Hindlimb muscle (tissue), 1 donor: ENCODE data around the gene XRCC3. TPM values are rescaled to one million over a fixed set of nuclear protein-coding genes. Genes with fewer than 3 reads are reported as not detected.

Experiments used
- DNase-seq: peaks from one replicate; pipeline ENCODE4 v3.0.0-alpha.2; 2013
- polyA plus RNA-seq: library from polyadenylated mRNA; unstranded; fragments of 120-200 nt; gene quantifications from one replicate; pipeline ENCODE4 v1.2.1, GENCODE V29; 2013; ENCODE audit not compliant: insufficient read length

Gene XRCC3
- 11.3 TPM for polyA plus RNA-seq

DNA sequence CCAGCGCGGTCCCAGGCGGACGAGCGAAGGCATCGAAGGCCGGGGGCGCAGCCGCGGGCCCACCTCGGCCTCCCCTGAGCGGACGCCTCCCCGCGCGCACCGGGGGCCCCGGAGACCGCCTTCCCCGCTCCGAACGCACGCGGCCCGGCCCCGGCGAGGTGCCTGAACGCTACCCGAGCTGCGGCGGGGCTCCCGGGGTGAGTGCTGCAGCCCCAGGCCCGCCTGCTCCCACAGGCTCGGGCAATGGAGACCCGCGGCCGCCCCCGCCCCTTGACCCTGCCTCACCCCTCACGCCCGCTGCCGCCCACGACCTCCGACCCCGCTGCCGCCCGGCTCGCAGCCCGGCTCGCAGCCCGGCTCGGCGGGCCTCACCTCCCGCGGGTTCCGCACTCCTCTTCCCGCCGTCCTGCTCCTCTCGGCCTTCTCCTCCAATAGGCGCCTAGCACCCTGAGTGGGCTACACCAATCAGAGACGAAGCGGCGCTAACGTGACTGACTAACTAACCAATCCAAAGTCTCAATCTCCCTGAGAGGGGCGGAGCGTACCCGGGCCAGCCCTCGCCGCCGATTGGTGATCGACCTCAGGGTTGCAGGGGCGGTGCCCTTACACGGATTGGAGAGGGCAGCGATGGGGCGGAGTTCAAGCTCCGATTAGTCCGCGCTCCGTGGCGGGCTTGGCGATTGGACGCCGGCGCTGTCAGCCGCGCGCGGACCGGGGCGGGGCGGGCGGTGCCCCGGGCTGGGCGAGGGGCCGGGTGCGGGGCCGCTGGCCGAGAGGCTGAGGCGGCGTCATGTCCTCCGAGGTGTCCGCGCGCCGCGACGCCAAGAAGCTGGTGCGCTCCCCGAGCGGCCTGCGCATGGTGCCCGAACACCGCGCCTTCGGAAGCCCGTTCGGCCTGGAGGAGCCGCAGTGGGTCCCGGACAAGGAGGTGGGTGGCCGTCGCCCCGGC, at the start of gene XRCC3, which contains the start of gene ZFYVE21:
TSS of gene XRCC3 (minus strand) at position 400 of the 949 bp plus-strand sequence. CDS start 4,364 bp downstream, outside the sequence.
TSS of gene ZFYVE21 (plus strand) at position 759 of the 949 bp plus-strand sequence. CDS start at position 791, 32 bp downstream.
- DNase-seq, result peak; percentile 98

DNA sequence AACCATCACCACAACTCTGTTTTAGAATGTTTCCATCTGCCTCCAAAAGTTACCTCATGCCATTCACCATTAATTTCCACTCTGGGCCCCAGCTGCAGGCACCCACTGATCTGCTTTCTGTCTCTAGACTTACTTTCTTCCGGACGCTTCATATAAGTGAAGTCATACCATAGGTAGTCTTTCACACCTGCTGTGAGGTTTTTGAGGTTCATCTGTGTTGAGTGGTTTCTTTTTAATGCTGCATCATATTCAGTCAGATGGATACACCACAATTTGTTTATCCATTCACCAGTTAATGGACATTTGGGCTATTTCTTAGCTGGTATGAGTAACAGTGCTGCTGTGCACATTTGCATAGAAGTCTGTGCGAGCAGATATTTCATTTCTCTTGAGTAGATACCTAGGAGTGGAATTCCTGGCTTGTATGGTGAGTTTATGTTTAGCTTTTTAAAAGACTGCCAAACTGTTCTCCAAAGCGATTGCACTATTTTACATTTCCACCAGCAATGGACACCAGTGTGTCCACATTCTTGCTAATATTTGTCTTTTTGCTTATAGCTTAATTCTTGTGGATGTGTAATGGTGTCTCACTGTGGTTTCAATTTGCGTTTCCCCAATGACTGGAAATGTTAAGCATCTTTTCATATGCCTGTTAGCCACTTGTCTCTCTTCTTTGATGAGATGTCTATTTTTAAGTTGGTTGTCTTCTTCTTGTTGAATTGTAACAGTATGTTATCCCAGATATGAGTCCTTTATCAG, 48.7 kb upstream of the XRCC3 start:
- no peak for DNase-seq

DNA sequence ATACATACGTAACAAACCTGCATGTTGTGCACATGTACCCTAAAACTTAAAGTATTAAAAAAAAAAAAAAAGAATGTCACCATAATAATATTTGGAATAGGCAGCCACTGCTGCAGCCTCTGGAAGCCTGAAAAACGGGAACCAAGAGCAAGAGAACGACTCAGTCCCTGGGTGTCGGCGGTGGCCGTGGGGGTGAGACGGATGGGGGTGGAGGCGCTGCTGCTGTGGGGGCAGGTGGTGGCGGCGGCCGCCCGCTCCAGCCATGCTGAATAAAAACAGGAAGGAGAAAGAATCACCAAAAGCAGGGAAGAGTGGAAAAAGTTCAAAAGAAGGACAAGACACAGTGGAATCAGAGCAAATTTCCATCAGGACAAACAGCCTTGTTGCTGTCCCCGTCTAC, 47.3 kb upstream of the XRCC3 start:
- DNase-seq, result no peak

DNA sequence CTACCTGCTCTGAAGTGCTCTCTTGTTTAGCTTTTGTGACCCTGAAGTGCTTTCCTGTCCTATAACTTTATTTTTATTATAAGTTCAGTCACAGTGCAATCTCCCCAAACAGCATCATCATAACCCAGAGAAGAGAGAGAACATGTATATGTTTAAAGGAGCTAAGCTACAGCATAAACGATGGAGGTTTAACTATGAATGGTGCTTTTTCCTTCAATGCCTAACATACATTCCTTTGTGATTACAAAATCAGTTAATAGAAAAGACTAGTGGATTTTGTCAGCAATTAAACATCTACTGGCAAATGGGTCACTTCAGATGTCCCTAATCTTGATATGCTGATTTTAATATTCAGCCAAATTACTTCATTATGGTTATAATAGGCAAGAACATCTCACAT, 46.8 kb upstream of the XRCC3 start:
- no peak for DNase-seq

DNA sequence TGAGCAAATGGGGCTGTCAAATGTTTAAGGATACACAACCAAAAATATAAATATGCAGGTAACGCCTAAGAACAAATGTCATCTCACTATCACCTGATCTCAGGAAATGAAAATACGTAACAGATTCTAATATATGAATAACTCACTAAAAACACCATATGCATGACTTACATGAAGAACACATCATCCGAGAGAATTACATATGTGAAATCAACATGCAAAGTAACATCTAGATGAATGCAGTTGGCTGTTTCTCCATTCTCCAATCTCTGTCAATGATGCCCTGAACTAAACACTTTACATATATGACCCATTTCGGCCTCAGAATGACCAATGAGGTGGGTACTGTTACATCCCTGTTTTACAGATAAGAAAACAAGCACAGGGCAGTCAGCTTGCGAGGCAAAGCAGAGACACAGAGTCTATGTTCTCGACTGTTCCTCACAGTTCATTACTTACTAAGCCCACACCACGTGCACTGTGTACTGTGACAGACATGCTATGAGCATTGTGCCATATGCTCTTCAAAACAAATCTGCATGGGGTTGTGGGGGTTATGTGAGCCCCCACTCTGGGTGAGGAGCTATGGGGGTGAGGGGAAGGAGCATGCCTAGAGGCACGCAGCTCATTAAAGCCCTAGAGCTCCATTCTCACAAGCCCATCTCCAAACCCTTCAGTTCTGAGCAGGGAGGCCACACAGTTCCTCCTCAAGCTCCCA, 43.0 kb upstream of the XRCC3 start:
- DNase-seq, result no peak

DNA sequence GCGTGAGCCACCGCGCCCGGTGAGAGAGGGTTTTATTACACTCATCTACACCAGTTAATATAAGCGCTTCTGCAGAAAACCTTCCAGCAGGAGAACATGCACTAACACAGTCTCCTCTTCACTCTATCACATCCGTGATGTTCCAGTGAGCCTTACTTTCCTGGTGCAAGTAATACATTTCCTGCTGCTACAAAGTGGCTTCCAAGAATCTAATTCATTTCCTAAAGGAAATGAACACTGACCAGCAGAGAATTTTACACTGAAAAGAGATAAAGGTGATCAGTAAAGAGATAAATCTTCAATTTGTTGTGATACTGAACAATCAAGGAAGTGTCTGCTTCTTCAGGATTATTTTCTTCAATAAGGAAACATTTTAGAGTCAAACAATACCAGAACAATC, 39.8 kb upstream of the XRCC3 start:
- DNase-seq, result no peak

DNA sequence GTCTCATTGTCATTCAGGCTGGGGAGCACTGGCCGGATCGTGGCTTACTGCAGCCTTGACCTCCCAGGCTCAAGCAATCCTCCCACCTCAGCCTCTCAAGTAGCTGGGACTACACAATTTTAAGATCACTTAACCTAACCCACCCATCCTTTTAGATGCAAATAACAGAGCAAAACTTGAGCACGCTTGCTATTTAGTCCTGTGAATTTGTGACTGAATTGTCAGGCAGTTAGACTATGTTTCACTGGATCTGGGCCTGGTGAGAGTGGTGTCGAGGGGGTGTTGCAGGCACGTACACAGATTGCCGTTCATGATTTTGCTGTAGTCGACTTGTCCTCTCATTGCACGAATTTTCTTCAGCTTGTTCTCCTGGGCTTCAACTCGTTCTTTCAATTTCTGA, 38.5 kb upstream of the XRCC3 start:
- DNase-seq, result no peak

DNA sequence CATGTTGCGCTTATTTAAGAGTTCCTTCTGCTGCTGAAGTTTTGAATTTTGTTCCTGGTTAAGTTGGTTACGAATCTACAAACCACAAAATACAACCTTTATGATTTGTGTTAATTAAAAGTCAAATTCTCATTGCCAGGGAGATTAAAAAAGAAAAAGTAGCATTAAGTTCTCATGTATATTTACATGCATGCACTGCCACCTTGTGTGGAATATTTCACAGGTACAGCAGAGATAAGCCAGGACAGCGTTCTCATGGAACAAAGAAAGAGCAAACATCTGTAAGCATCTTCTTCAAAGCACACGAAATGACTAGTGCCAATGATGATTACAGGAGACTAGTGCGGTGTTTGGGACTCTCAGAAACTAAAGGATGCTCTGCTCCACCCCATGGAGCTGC, 34.6 kb upstream of the XRCC3 start:
- DNase-seq, result no peak

DNA sequence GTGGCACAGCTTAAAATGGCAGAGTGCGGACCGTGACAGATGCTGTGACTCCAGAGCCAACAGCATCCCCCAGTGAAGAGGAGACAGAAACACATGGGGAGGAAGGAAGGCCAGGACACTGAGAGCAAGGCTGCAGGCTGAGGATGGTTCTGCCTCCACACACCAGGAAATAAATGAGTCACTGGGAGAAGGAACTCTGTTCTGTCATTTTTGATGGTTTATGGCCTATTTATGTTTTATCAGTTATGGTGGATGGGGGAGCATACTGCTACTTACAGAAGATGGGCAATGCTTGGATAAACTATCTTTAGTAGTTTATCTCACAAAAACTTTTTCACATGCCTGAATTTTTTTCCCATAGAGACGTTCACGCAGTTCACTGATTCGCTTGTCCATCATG, 34.2 kb upstream of the XRCC3 start:
- no peak for DNase-seq

DNA sequence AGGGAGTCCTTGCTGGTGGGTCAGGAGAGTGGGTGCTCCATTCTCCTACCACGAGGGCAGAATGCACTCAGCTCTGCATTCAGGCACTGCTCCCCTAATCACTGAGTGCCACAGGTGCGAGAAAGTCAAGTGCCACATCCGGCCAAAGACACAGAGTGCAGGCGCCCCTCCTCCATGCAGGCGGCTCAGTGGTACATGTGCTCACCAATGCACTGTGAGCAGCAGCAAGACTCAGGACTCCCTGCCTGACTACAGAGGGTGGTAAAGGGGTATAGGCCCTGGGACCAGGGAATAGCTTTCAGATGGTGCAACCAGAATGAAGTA, 33.2 kb upstream of the XRCC3 start:
- DNase-seq, result no peak

DNA sequence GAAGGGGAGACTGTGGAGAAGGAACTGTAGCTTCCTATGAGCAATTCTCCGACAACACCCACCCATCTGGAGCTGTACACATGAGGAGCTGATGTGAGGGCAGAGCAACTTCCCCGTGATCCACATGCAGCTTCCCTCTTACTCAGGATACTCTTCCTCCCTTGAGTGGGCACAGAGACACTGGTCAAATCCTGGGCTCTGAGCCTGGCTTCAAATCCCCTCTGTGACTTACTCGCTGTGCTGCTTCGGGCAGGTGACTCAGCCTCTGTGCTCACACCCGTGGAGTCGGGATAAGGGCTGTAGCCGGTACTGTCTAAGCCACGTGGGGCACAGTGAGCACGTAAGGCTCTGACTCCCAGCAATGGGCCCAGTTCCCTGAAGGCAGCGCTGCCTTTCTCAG, 31.4 kb upstream of the XRCC3 start:
- DNase-seq, result no peak

DNA sequence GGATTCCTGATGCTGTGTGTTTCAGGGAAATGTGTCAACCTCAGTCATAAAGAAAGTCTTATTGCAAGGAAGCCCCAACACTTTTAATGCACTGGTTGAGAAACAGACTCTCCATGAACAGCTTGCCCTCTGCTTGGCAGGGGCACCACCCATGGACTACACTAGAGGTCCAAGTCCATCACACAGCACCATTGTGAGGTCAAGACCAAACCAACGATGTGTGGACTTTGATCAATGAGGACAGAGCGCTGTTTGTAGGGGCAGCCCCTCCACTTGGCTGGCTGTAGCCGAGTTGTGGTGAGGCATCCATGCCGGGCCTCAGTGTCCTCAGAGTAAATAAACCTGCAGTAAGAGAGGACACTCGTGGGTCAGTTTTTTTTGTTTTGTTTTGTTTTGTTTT, 30.2 kb upstream of the XRCC3 start:
- no peak for DNase-seq

DNA sequence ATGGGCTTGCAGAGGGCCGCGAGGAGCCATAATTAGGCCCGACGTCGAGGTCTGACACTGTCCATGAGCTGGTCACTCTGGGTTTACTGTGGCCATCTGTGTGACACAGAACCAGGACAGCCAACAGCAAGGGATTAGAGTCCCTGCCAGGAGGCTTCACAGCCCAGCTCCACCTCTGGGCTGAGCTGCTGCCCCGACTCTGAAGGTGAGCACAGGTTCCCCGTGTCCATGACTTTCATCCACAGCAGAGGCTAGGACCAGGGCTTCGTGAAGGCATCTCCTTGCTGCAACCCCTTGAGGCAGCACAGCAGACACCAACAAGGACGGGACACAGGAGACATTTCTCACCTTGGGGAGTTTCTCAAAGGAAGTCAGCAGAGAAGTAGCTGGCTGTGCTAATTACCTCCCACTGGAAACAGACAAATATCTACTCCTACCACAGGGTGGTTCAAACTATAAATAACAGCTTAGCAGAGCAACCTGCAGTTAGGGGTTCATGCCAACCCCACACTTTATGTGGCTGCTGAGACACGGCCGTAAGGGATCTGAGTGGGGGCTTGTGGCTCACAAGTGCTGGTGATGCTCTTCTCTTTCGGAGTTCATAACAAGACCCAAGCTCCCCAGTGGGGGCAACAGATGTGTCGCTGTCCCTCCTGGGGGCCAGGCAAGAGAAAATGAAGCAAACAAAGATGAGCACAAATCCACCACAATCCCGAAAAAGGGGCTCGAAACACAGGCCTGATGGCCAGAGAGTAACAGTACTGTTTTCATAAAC, 29.6 kb upstream of the XRCC3 start:
- DNase-seq, result no peak

DNA sequence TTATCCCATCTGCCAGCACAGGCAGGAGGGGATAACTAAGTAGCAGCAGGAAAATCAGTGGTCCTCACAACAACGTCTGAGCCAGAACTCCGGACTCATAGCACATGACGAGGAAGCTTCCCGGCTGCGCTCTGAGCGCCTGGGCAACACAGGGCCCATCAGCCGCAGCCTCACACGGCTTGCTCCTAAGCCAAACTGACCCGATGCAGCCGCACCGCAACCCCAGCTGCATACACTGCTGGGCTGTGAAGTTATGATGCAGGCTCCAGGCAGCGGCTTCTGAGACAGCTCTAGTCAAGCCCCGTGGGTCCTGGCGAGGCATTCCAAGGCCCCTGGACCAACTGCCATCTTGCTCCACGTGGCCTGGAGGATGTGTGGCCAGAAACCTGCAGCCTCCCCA, 28.4 kb upstream of the XRCC3 start:
- no peak for DNase-seq

DNA sequence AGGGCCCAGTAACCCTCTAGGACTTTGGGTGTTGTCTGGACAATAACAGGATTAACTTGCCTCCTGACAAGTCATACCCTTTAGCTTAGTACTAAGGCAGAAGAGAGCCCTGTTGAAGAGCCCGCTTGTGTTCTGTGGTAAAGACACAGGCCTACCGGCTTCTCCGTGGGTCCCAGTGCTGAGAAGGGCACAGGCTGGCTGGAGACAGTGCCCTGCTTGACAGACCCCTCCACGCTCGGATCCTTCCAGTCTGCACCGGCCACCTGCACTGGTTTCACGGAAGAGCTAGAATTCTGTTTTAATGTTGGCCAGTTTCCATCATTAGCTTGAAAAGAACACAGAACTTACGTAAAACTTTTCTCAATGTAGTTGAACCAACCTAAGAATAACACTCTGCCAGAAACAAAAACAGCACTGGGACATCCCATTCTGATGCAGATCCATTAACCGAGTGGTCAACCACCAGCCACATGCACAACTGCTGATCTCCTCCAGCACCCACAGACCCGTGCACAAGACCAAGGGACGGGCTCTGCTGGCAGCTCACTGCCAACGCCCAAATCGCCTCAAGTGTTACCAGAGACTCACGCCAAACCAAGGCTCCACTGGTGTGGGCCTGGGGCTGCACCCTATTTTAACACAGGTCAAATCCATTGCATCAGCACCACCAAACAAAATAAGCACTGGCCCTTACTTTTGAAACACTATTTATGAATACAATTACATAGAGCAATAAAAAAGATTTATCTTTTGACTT, 27.4 kb upstream of the XRCC3 start:
- no peak for DNase-seq

DNA sequence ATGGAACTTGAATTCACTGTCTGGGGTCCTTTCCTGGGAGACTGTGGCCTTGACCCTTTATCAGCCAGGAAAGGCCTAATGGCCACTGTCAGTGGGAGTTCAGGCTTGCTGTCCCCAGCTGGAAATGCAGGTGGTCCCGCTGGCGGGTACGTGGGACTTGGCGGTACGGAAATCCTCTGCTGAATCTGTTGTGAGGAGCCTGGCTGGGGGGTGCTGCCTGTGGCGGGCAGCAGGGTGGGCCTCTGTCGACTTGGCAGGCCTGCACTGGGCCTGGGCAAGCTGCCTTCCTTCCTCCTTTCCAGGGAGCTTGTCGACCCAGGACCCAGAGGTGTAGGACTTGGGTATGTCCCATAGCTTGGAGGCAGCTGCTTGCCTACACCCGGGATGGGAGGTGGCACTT, 26.6 kb upstream of the XRCC3 start:
- DNase-seq, result no peak

DNA sequence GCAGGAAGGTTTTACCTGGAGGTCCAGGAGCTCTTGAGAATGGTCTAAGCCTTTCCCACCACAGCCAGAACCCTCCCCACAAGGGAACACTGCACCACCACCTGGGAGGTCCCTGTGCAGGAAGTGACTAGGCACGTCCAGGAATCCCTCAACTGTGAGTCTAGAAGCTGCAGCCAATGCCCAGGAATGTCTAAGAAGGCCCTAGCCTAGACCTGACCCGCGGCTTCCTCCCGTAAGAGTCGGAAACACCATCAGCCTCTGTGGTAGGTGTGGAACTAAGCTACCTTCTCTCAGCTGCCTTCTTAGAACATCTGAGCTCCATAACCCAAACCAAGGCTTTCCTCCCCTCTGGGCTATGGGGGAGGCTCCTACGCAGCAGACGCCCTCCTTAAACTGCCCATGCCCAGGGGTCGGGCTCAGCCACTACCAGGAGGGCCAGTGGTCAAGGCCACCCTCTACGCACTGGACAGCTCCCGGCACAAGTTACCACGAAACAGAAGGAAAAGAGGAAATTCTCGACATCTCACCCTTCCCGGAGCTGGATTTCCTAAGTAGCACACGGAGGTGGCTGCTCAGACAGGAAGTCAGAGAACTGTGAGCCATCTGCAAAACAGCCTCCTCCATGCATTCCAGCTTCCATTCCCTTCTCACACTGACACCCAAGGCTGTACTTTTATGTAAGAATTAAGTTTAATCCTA, 25.9 kb upstream of the XRCC3 start:
- no peak for DNase-seq

DNA sequence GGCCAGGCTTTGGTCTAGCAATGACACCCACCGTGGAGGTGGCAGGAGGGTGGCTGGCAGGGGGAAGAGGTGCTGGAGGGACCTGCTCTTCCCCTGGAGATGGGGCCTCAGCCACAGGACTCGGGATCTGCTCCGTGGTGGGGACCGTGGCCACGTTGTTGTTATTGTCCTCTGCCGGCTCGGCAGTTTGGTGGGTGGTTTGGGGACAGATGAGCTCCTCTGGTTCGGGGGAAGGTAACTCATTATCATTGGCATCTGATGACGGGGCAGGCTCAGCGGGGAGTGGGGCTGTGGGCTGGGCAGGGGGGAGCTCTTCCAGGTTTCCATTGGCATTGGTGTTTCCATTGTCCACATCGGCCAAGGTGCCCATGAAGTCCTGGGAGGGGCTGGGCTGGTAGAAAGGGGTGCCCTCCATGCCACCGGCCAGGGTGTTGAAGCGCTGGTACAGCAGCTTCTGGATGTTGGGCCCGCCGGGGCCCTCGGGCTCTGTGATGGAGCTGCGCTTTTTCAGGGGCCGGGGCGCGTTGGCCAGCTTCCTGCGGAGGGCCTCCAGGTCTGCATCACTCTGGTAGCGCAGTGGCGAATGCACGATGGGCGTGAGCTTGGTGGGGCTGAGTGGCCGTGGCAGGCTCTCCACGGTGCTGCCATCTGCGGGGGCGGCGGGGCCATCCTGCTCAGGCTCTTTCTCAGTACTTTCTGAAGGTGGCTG, 24.7 kb upstream of the XRCC3 start:
- DNase-seq, result no peak

DNA sequence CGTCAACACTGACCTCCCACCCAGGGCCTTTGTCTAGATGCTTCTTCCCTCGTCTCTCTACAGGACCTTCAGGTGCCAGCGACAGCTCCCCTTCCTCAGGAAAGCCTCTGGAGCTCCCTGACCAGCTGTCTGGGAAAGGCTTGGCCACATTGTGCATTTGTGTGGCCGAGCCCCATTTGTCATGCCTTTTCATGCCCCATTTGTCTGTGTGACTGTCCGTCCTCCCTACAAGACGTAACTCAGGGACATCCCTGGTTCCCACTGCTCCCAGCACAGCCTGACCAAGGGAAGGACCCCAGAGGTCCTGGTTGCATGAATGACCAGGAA, 24.2 kb upstream of the XRCC3 start:
- no peak for DNase-seq

DNA sequence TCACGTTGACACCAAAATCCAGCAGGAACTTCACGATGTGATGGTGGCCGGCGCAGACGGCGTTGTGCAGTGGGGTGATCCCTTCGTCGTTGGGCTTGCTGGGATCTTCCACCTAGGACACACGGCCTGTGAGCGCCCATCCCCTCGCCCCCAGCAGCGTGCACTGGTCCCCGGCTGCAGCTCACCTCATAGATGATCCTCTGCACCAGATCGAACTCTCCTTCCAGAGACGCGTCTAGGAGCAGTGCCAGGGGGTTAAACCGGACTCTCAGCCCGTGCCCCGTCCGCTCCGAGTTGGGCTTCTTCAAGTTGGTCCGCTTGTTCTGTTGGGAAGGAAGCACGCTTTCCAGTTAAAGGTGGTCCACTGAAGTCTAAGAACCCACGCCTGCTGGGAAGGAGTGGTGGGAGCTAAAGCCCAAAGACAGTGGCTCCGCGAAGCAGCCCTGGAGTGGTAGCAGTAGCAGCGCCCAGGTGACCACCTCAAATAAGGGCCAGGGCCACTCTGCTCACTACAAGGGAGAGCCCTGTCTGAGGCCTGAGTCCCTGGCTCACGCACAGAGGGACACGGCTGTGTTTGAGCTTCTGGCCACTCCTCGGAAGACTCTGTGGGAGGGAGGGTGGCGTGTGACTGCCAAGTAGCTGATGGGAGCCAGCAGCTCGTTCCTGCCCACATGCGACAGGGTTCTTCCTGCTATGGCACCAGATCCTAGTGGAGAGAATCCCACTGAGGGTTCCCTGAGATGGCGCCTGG, 23.6 kb upstream of the XRCC3 start:
- no peak for DNase-seq
